H1 (cell line): ENCODE data around the gene MRPS24. TPM values are rescaled to one million over a fixed set of nuclear protein-coding genes. Genes with fewer than 3 reads are reported as not detected.

ENCODE experiments used
- CTCF ChIA-PET: fragments of 300-600 bp; sonication (Branson Sonifier 250); formaldehyde crosslinking; loops from one replicate; lab custom pipeline; 2021; ENCODE audit not compliant: partially characterized antibody; lab: Charles Lee
- POLR2A ChIA-PET: fragments of 300-600 bp; sonication (Branson Sonifier 250); formaldehyde crosslinking; loops from one replicate; lab custom pipeline; 2021; ENCODE audit warnings: inconsistent platforms; ENCODE audit not compliant: partially characterized antibody; lab: Charles Lee
- DNase-seq, 2 experiments: peaks; one replicate each; pipeline versions ENCODE4 v3.0.0 to v3.0.0-alpha.2; 2010 to 2022; ENCODE audit warnings: low spot score in 2 of 2, low read depth in 1 of 2, mixed read lengths in 1 of 2
- FAIRE-seq: peaks from 2 replicates; lab custom pipeline; 2011; peaks lifted over from hg19 to GRCh38; lab: Jason Lieb, UNC
- H2AFZ ChIP-seq: 2 replicates; pipeline ENCODE4 v1.8.1; 2012; ENCODE audit warnings: low read length, inconsistent platforms
- H2AK5ac ChIP-seq: 2 replicates; pipeline ENCODE4 v1.6.1; 2013; ENCODE audit warnings: low read depth, low read length
- H2BK120ac ChIP-seq: replicated peaks from 2 replicates; pipeline ENCODE3; 2013; ENCODE audit warnings: low read depth, low read length, inconsistent platforms
- H2BK12ac ChIP-seq: 2 replicates; pipeline ENCODE4 v1.6.1; 2013; ENCODE audit warnings: low read depth, low read length
- H2BK15ac ChIP-seq: 2 replicates; pipeline ENCODE4 v1.6.1; 2013; ENCODE audit warnings: low read length
- H2BK20ac ChIP-seq: 2 replicates; pipeline ENCODE4 v1.6.1; 2013; ENCODE audit warnings: low read length
- H2BK5ac ChIP-seq: 2 replicates; pipeline ENCODE4 v1.6.1; 2013; ENCODE audit warnings: low read depth, low read length
- H3K14ac ChIP-seq: 2 replicates; pipeline ENCODE4 v1.6.1; 2013; ENCODE audit warnings: inconsistent platforms; ENCODE audit not compliant: insufficient read length
- H3K18ac ChIP-seq: 2 replicates; pipeline ENCODE4 v1.6.1; 2013; ENCODE audit warnings: low read length; ENCODE audit errors: extremely low read depth
- H3K23ac ChIP-seq: 2 replicates; pipeline ENCODE4 v1.6.1; 2013; ENCODE audit warnings: inconsistent platforms; ENCODE audit not compliant: insufficient read length
- H3K23me2 ChIP-seq: 2 replicates; pipeline ENCODE4 v1.6.1; 2013; ENCODE audit warnings: low read depth, low read length
- H3K27ac ChIP-seq: 2 replicates; pipeline ENCODE4 v1.6.1; 2011; ENCODE audit warnings: low read depth, low read length, inconsistent platforms
- H3K27me3 ChIP-seq, 4 experiments: replicated peaks in 1 of 4; 1 replicate in 1 of 4; 2 replicates in 3 of 4; pipeline versions ENCODE4 v1.6.1 to v1.8.1; 2011 to 2013; ENCODE audit warnings: low read length in 3 of 4, mild to moderate bottlenecking in 3 of 4, inconsistent platforms in 2 of 4, mixed read lengths in 2 of 4, moderate library complexity in 1 of 4; ENCODE audit not compliant: control insufficient read depth in 3 of 4, insufficient read depth in 3 of 4; ENCODE audit errors: extremely low read depth in 1 of 4
- H3K36me3 ChIP-seq, 4 experiments: 2 replicates each; pipeline versions ENCODE4 v1.6.1 to v1.8.1; 2011 to 2013; ENCODE audit warnings: mild to moderate bottlenecking in 4 of 4, low read length in 3 of 4, moderate library complexity in 2 of 4, control low read depth in 1 of 4, inconsistent platforms in 1 of 4; ENCODE audit not compliant: insufficient read depth in 4 of 4, control insufficient read depth in 2 of 4
- H3K4ac ChIP-seq: replicated peaks from 2 replicates; pipeline ENCODE3; 2013; ENCODE audit warnings: low read length, low read depth, mixed read lengths, inconsistent platforms; ENCODE audit not compliant: insufficient read length
- H3K4me1 ChIP-seq, 4 experiments: replicated peaks in 1 of 4; 1 replicate in 1 of 4; 2 replicates in 3 of 4; pipeline versions ENCODE4 v1.6.1 to v1.8.1; 2011 to 2013; ENCODE audit warnings: low read length in 3 of 4, inconsistent platforms in 2 of 4, mixed read lengths in 1 of 4; ENCODE audit not compliant: insufficient read depth in 4 of 4, control insufficient read depth in 3 of 4
- H3K4me2 ChIP-seq, 2 experiments: 2 replicates each; pipeline versions ENCODE4 v1.6.1 to v1.8.1; 2011 to 2013; ENCODE audit warnings: low read depth in 2 of 2, low read length in 2 of 2, control low read depth in 1 of 2, inconsistent platforms in 1 of 2, mild to moderate bottlenecking in 1 of 2; ENCODE audit not compliant: insufficient read depth in 1 of 2
- H3K4me3 ChIP-seq, 4 experiments: fragments of 200-600, 300-600 bp in 1 of 4; sonication (generic), shearing (Covaris generic), sonication (Bioruptor Twin) in 1 of 4; 2 replicates each; pipeline versions ENCODE4 v1.5.1 to v1.8.1; 2011 to 2016; ENCODE audit warnings: low read length in 4 of 4, low read depth in 3 of 4, control low read depth in 2 of 4, inconsistent platforms in 2 of 4, mild to moderate bottlenecking in 2 of 4, mixed read lengths in 1 of 4, moderate library complexity in 1 of 4; ENCODE audit not compliant: insufficient read depth in 2 of 4; ENCODE audit errors: extremely low read depth in 1 of 4
- H3K56ac ChIP-seq: replicated peaks from 2 replicates; pipeline ENCODE3; 2013; ENCODE audit warnings: low read depth, mild to moderate bottlenecking, mixed read lengths, low read length, inconsistent platforms; ENCODE audit not compliant: insufficient read length
- H3K79me1 ChIP-seq: 2 replicates; pipeline ENCODE4 v1.6.1; 2013; ENCODE audit warnings: low read depth, low read length, control low read depth
- H3K79me2 ChIP-seq, 2 experiments: 2 replicates each; pipeline versions ENCODE4 v1.6.1 to v1.8.1; 2012 to 2013; ENCODE audit warnings: low read length in 2 of 2, mild to moderate bottlenecking in 2 of 2, inconsistent platforms in 1 of 2; ENCODE audit not compliant: insufficient read depth in 2 of 2, control insufficient read depth in 1 of 2
- H3K9ac ChIP-seq, 4 experiments: replicated peaks in 1 of 4; 1 replicate in 1 of 4; 2 replicates in 3 of 4; pipeline versions ENCODE4 v1.6.1 to v1.8.1; 2011 to 2013; ENCODE audit warnings: low read depth in 3 of 4, low read length in 3 of 4, control low read depth in 2 of 4, mild to moderate bottlenecking in 2 of 4, moderate library complexity in 2 of 4, inconsistent platforms in 1 of 4; ENCODE audit errors: extremely low read depth in 1 of 4
- H3K9me3 ChIP-seq, 2 experiments: 2 replicates each; pipeline versions ENCODE4 v1.6.1 to v1.8.1; 2012 to 2013; ENCODE audit warnings: mild to moderate bottlenecking in 2 of 2, moderate library complexity in 2 of 2, control low read depth in 1 of 2, inconsistent platforms in 1 of 2, low read depth in 1 of 2, low read length in 1 of 2, mixed read lengths in 1 of 2; ENCODE audit not compliant: insufficient read depth in 2 of 2
- H4K20me1 ChIP-seq, 2 experiments: replicated peaks in 1 of 2; 2 replicates each; pipeline versions ENCODE3 to v1.8.1; 2011 to 2013; ENCODE audit warnings: inconsistent platforms in 2 of 2, low read length in 2 of 2, mild to moderate bottlenecking in 1 of 2; ENCODE audit not compliant: insufficient read depth in 2 of 2, control insufficient read depth in 1 of 2
- H4K5ac ChIP-seq: 2 replicates; pipeline ENCODE4 v1.6.1; 2013; ENCODE audit warnings: low read length, low read depth, mixed read lengths, inconsistent platforms; ENCODE audit not compliant: insufficient read length
- H4K8ac ChIP-seq: 2 replicates; pipeline ENCODE4 v1.8.0; 2013; ENCODE audit warnings: mild to moderate bottlenecking, moderate library complexity, low read length, inconsistent platforms; ENCODE audit not compliant: insufficient read depth; ENCODE audit errors: extremely low read depth
- H4K91ac ChIP-seq: replicated peaks from 2 replicates; pipeline ENCODE3; 2013; ENCODE audit warnings: low read length, mixed read lengths, inconsistent platforms; ENCODE audit not compliant: insufficient read length
- CBX8 ChIP-seq: fragments of 300-800, 300-1000 bp; sonication (generic); IDR thresholded peaks from 2 replicates; pipeline ENCODE4 v1.7.1; 2016; ENCODE audit warnings: low read depth, low read length, borderline replicate concordance
- WGBS, 2 experiments: shearing (Covaris generic) in 1 of 2; methylation state at CpG; one replicate each; pipeline versions ENCODE4 v1.1.6 to v1.1.7; 2013 to 2015; ENCODE audit warnings: low lambda C conversion rate in 2 of 2, mixed read lengths in 2 of 2, inconsistent platforms in 1 of 2, low coverage in 1 of 2, missing lambda C conversion rate in 1 of 2; ENCODE audit not compliant: insufficient replicate concordance in 2 of 2, insufficient coverage in 1 of 2, insufficient read length in 1 of 2; ENCODE audit errors: extremely low coverage in 1 of 2, missing lambda C conversion rate in 1 of 2; 5-methylcytosine and 5-hydroxymethylcytosine counted together
- polyA plus RNA-seq, 7 experiments: library from polyadenylated mRNA; depleted of rRNA in 3 of 7; stranded (reverse) in 5 of 7; unstranded in 2 of 7; fragments of >200 nt in 5 of 7; fragments of 200-250 nt in 2 of 7; gene quantifications; 1 replicate in 5 of 7; 2 replicates in 1 of 7; 4 replicates in 1 of 7; pipeline versions ENCODE4 v1.2.1 to v1.2.3, GENCODE V29; 2011 to 2013; ENCODE audit warnings: missing spikeins in 2 of 7, mixed read lengths in 2 of 7
- total RNA-seq: library from RNA; stranded (reverse); fragmentation: NEBNext Ultra II Directional; extraction: Animal tissue kit (Norgen Biotek cat#: 25700); gene quantifications from 2 replicates; pipeline ENCODE4 v1.2.1, GENCODE V29; 2021

MRPS24 gene
- total and polyA plus RNA-seq, 2 of the 8 experiments (the other 6 are each of a cell fraction or from before 2014, with no cell fraction given) = 133 to 347 TPM

- H4K5ac ChIP-seq = no peak overlapping the region
- no peak overlapping the region for H3K9ac ChIP-seq
- H3K23ac ChIP-seq = no peak overlapping the region
- no peak overlapping the region for H4K8ac ChIP-seq
- TF ChIP-seq CBX8 = no peak
- peaks cover 0 to 45% of the 10 kb centered on the region in 2 experiments; a peak in 3 of 4 replicates for H3K79me2 ChIP-seq
- POLR2A ChIA-PET = interaction anchor here (1.0 kb wide), 1 partner anchor 23 kb away, joined by 3 read pairs; no protein-coding TSS in a partner anchor
- FAIRE-seq (no peak), DNase-seq (no peak)
- CTCF ChIA-PET = no interaction called here
- no peak overlapping the region for H2BK12ac ChIP-seq
- H3K79me1 ChIP-seq = peaks cover 9% of the 10 kb centered on the region; the same call in 1 of the 2 replicates
- no peak overlapping the region for H2BK20ac ChIP-seq
- H4K91ac ChIP-seq = no peak overlapping the region
- H2BK5ac ChIP-seq = no peak overlapping the region
- H3K27ac ChIP-seq = no peak overlapping the region
- H2BK120ac ChIP-seq = no peak overlapping the region
- H3K4me1 ChIP-seq = peaks cover 1 to 16% (median 10%) of the 10 kb centered on the region in 4 experiments; a peak in 6 of 7 replicates
- no peak overlapping the region for H2AK5ac ChIP-seq
- no peak overlapping the region for H3K56ac ChIP-seq
- H3K4me2 ChIP-seq = no peak overlapping the region
- H4K20me1 ChIP-seq = peaks cover 2 to 10% of the 10 kb centered on the region in 2 experiments
- peaks cover 4% of the 10 kb centered on the region; the same call in 1 of the 2 replicates for H3K23me2 ChIP-seq
- H3K4ac ChIP-seq = no peak overlapping the region
- H2AFZ ChIP-seq = no peak overlapping the region
- WGBS, 2 experiments = 95% methylated on average over 5 of the region's 5 CpGs; no CpG with 5 or more reads in 1 of the 2 experiments
- H3K36me3 ChIP-seq = no peaks in the 10 kb centered on the region
- H2BK15ac ChIP-seq = no peak overlapping the region
- no peaks in the 10 kb centered on the region for H3K9me3 ChIP-seq
- H3K4me3 ChIP-seq = no peak overlapping the region
- H3K14ac ChIP-seq = no peak overlapping the region
- H3K18ac ChIP-seq = no peak overlapping the region
- no peaks in the 10 kb centered on the region for H3K27me3 ChIP-seq
Measured at GRCh38 chr7:43902542-43903054, 33.3 kb upstream of the MRPS24 start.
